SK-N-SH treated with all-trans-retinoic acid at 6 μM for 48 hours (cell line): Measurements from ENCODE around the gene ATP2B3.

Source experiments
- ATAC-seq: fragments of 200-7000 bp; cut with Tn5 transposase; 3 replicates; pipeline ENCODE4 v1.9.1; 2020; ENCODE audit warnings: mild to moderate bottlenecking, moderate library complexity
- ARNTL ChIP-seq: fragments of 450-650 bp; formaldehyde crosslinking; IDR thresholded peaks from 2 replicates; pipeline ENCODE4 v1.5.0; 2020; ENCODE audit warnings: low read depth, mild to moderate bottlenecking, moderate library complexity, borderline replicate concordance
- BACH2 ChIP-seq: fragments of 250-450 bp; sonication (Bioruptor Pico); IDR thresholded peaks from 2 replicates; pipeline ENCODE4 v1.9.0; 2021; ENCODE audit warnings: mild to moderate bottlenecking, borderline replicate concordance
- CSDC2 ChIP-seq: fragments of 250-450 bp; sonication (Bioruptor Pico); IDR thresholded peaks from 2 replicates; pipeline ENCODE4 v1.5.0; 2020; ENCODE audit warnings: mild to moderate bottlenecking, moderate library complexity
- ESRRG ChIP-seq: fragments of 250-450 bp; sonication (Bioruptor Pico); IDR thresholded peaks from 2 replicates; pipeline ENCODE4 v1.6.1; 2021; ENCODE audit warnings: mild to moderate bottlenecking
- GLIS3 ChIP-seq: fragments of 250-450 bp; sonication (Bioruptor Pico); IDR thresholded peaks from 2 replicates; pipeline ENCODE4 v1.5.0; 2020; ENCODE audit warnings: mild to moderate bottlenecking, moderate library complexity
- ISL1 ChIP-seq: fragments of 250-450 bp; sonication (Bioruptor Pico); IDR thresholded peaks from 2 replicates; pipeline ENCODE4 v2.1.2; 2022; ENCODE audit warnings: mild to moderate bottlenecking, moderate library complexity
- OSR1 ChIP-seq: fragments of 250-450 bp; sonication (Bioruptor Pico); IDR thresholded peaks from 2 replicates; pipeline ENCODE4 v1.8.0; 2022; ENCODE audit warnings: moderate library complexity, mild to moderate bottlenecking, inconsistent platforms
- PPARA ChIP-seq: fragments of 250-450 bp; sonication (Bioruptor Pico); IDR thresholded peaks from 2 replicates; pipeline ENCODE4 v1.5.0; 2020; ENCODE audit warnings: mild to moderate bottlenecking, borderline replicate concordance
- RARB ChIP-seq: fragments of 250-450 bp; sonication (Bioruptor Pico); IDR thresholded peaks from 2 replicates; pipeline ENCODE4 v1.8.0; 2021; ENCODE audit warnings: mild to moderate bottlenecking, moderate library complexity
- SNAI2 ChIP-seq: fragments of 250-450 bp; sonication (Bioruptor Pico); IDR thresholded peaks from 2 replicates; pipeline ENCODE4 v1.5.0; 2020; ENCODE audit warnings: mild to moderate bottlenecking, moderate library complexity
- TCF4 ChIP-seq: fragments of 250-450 bp; sonication (Bioruptor Pico); IDR thresholded peaks from 2 replicates; pipeline ENCODE4 v1.8.0; 2021; ENCODE audit warnings: mild to moderate bottlenecking, moderate library complexity, borderline replicate concordance
- TOX ChIP-seq: fragments of 250-450 bp; sonication (Bioruptor Pico); IDR thresholded peaks from 2 replicates; pipeline ENCODE4 v1.8.0; 2021; ENCODE audit warnings: mild to moderate bottlenecking, moderate library complexity, borderline replicate concordance
- ZC3H10 ChIP-seq: fragments of 250-450 bp; sonication (Bioruptor Pico); IDR thresholded peaks from 2 replicates; pipeline ENCODE4 v1.5.1; 2021; ENCODE audit warnings: mild to moderate bottlenecking, moderate library complexity
- ZFP3 ChIP-seq: fragments of 250-450 bp; sonication (Bioruptor Pico); IDR thresholded peaks from 2 replicates; pipeline ENCODE4 v1.5.0; 2020; ENCODE audit warnings: mild to moderate bottlenecking, moderate library complexity
- ZFP30 ChIP-seq: fragments of 450-650 bp; formaldehyde crosslinking; IDR thresholded peaks from 2 replicates; pipeline ENCODE4 v1.5.0; 2022; ENCODE audit warnings: mild to moderate bottlenecking, moderate library complexity
- ZNF565 ChIP-seq: fragments of 450-650 bp; formaldehyde crosslinking; conservative IDR thresholded peaks from 2 replicates; pipeline ENCODE4 v1.5.0; 2020; ENCODE audit warnings: low read depth, mild to moderate bottlenecking, moderate library complexity
- ZNF70 ChIP-seq: fragments of 450-650 bp; formaldehyde crosslinking; IDR thresholded peaks from 2 replicates; pipeline ENCODE4 v1.5.0; 2020; ENCODE audit warnings: mild to moderate bottlenecking, moderate library complexity
- ZNF8 ChIP-seq: fragments of 450-650 bp; formaldehyde crosslinking; IDR thresholded peaks from 2 replicates; pipeline ENCODE4 v1.5.0; 2020; ENCODE audit warnings: mild to moderate bottlenecking, moderate library complexity
- TF ChIP-seq, protein P1 (sequence below): fragments of 250-450 bp; sonication (Bioruptor Pico); IDR thresholded peaks from 2 replicates; pipeline ENCODE4 v1.8.0; 2021; ENCODE audit warnings: low read depth, mild to moderate bottlenecking, moderate library complexity, borderline replicate concordance
- TF ChIP-seq, protein P2 (sequence below): fragments of 250-450 bp; sonication (Bioruptor Pico); IDR thresholded peaks from 2 replicates; pipeline ENCODE4 v1.5.1; 2020; ENCODE audit warnings: low read depth, mild to moderate bottlenecking, moderate library complexity
- TF ChIP-seq, protein P3 (sequence below): fragments of 250-450 bp; sonication (Bioruptor Pico); IDR thresholded peaks from 2 replicates; pipeline ENCODE4 v1.5.0; 2020; ENCODE audit warnings: mild to moderate bottlenecking, moderate library complexity
- TF ChIP-seq, protein P4 (sequence below): fragments of 250-450 bp; sonication (Bioruptor Pico); IDR thresholded peaks from 2 replicates; pipeline ENCODE4 v1.5.1; 2021; ENCODE audit warnings: mild to moderate bottlenecking, moderate library complexity

The ATP2B3 gene

DNA sequence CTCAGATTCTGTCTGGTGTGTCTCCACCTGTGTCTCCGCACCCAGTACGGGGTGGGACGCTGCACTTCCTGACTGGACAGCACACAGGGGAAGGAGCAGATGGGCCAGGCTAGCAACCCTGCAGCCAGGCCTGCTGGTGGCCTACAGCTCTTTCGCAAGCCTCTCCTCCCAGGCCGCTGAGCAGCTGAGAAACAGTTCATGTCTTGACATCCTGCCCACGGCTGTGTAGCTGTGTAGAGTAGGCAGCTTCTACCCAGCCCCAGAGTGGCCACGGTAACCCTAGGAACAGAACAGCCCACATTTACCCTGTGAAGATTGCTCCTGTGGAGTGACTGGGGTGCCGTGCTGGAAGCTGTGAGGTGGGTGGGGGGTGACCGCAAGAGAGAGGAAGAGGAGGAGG lies 42.6 kb downstream of the ATP2B3 start:
- ATAC-seq: no peak
- TF ChIP-seq ISL1 (no peak), TCF4 (CRISPR knock-in tag) (no peak), CSDC2 (CRISPR knock-in tag) (no peak), ARNTL (no peak), ZC3H10 (no peak), ZFP3 (CRISPR knock-in tag) (no peak), ESRRG (CRISPR knock-in tag) (no peak), GLIS3 (CRISPR knock-in tag) (no peak), SNAI2 (no peak), PPARA (CRISPR knock-in tag) (no peak), RARB (CRISPR knock-in tag) (no peak), ZNF565 (CRISPR knock-in tag) (no peak), ZNF70 (CRISPR knock-in tag) (no peak), TOX (CRISPR knock-in tag) (no peak), BACH2 (CRISPR knock-in tag) (no peak)
- TF ChIP-seq, protein P1, sequence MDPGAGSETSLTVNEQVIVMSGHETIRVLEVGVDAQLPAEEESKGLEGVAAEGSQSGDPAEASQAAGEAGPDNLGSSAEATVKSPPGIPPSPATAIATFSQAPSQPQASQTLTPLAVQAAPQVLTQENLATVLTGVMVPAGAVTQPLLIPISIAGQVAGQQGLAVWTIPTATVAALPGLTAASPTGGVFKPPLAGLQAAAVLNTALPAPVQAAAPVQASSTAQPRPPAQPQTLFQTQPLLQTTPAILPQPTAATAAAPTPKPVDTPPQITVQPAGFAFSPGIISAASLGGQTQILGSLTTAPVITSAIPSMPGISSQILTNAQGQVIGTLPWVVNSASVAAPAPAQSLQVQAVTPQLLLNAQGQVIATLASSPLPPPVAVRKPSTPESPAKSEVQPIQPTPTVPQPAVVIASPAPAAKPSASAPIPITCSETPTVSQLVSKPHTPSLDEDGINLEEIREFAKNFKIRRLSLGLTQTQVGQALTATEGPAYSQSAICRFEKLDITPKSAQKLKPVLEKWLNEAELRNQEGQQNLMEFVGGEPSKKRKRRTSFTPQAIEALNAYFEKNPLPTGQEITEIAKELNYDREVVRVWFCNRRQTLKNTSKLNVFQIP: no peak
- TF ChIP-seq, protein P2, sequence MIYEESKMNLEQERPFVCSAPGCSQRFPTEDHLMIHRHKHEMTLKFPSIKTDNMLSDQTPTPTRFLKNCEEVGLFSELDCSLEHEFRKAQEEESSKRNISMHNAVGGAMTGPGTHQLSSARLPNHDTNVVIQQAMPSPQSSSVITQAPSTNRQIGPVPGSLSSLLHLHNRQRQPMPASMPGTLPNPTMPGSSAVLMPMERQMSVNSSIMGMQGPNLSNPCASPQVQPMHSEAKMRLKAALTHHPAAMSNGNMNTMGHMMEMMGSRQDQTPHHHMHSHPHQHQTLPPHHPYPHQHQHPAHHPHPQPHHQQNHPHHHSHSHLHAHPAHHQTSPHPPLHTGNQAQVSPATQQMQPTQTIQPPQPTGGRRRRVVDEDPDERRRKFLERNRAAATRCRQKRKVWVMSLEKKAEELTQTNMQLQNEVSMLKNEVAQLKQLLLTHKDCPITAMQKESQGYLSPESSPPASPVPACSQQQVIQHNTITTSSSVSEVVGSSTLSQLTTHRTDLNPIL (CRISPR knock-in tag): no peak
- TF ChIP-seq, protein P3, sequence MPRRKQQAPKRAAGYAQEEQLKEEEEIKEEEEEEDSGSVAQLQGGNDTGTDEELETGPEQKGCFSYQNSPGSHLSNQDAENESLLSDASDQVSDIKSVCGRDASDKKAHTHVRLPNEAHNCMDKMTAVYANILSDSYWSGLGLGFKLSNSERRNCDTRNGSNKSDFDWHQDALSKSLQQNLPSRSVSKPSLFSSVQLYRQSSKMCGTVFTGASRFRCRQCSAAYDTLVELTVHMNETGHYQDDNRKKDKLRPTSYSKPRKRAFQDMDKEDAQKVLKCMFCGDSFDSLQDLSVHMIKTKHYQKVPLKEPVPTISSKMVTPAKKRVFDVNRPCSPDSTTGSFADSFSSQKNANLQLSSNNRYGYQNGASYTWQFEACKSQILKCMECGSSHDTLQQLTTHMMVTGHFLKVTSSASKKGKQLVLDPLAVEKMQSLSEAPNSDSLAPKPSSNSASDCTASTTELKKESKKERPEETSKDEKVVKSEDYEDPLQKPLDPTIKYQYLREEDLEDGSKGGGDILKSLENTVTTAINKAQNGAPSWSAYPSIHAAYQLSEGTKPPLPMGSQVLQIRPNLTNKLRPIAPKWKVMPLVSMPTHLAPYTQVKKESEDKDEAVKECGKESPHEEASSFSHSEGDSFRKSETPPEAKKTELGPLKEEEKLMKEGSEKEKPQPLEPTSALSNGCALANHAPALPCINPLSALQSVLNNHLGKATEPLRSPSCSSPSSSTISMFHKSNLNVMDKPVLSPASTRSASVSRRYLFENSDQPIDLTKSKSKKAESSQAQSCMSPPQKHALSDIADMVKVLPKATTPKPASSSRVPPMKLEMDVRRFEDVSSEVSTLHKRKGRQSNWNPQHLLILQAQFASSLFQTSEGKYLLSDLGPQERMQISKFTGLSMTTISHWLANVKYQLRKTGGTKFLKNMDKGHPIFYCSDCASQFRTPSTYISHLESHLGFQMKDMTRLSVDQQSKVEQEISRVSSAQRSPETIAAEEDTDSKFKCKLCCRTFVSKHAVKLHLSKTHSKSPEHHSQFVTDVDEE (CRISPR knock-in tag): no peak
- TF ChIP-seq, all 23 proteins: peak for 0

DNA sequence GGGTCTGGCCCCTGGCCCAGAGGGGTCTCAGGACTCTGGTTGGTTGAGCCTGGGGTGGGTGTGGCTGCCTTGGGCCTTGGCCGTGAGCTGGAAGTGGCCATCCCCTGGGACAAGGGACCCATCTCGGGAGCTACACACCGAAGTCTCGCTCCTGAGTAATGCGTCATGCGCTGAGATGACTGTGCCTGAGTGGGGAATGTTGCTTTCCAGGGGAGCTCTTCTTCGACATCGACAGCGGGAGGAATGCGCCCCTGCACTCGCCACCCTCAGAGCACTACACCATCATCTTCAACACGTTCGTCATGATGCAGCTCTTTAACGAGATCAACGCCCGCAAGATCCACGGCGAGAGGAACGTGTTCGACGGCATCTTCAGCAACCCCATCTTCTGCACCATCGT lies 43.0 kb downstream of the ATP2B3 start:
- no peak for ATAC-seq
- TF ChIP-seq ESRRG (CRISPR knock-in tag): no peak
- TF ChIP-seq ARNTL: no peak
- no peak for TF ChIP-seq PPARA (CRISPR knock-in tag)

DNA sequence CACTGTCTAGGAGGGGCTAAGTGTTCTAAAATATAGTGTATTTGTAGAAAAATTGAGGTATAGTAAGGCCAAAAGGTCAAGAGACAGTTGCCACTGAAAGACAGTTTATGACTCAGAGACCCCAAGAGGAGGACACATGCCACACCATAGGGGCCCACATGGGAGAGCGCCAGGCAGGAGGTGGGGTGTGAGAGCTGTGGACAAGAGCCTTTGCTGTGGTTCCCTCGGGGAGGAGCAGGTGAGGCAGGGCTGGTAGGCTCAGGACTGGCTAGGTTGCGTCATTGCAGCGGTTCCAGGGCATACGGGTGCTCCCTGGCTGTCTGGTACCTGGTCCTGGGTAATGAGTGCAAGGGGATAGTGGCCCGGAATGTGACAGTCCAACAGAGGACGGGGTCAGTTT lies 43.9 kb downstream of the ATP2B3 start:
- TF ChIP-seq, protein P4, sequence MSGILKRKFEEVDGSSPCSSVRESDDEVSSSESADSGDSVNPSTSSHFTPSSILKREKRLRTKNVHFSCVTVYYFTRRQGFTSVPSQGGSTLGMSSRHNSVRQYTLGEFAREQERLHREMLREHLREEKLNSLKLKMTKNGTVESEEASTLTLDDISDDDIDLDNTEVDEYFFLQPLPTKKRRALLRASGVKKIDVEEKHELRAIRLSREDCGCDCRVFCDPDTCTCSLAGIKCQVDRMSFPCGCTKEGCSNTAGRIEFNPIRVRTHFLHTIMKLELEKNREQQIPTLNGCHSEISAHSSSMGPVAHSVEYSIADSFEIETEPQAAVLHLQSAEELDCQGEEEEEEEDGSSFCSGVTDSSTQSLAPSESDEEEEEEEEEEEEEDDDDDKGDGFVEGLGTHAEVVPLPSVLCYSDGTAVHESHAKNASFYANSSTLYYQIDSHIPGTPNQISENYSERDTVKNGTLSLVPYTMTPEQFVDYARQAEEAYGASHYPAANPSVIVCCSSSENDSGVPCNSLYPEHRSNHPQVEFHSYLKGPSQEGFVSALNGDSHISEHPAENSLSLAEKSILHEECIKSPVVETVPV: no peak
- no peak for TF ChIP-seq ISL1
- no peak for TF ChIP-seq TOX (CRISPR knock-in tag)
- no peak for TF ChIP-seq ARNTL
- no peak for TF ChIP-seq BACH2 (CRISPR knock-in tag)
- TF ChIP-seq RARB (CRISPR knock-in tag): no peak
- TF ChIP-seq OSR1 (CRISPR knock-in tag): no peak
- TF ChIP-seq ZFP3 (CRISPR knock-in tag): no peak
- TF ChIP-seq, protein P2 (CRISPR knock-in tag): no peak
- TF ChIP-seq TCF4 (CRISPR knock-in tag): no peak
- TF ChIP-seq, protein P3 (CRISPR knock-in tag): no peak
- no peak for TF ChIP-seq ZNF8 (CRISPR knock-in tag)
- no peak for TF ChIP-seq ZFP30 (CRISPR knock-in tag)
- TF ChIP-seq ZNF565 (CRISPR knock-in tag): no peak
- TF ChIP-seq GLIS3 (CRISPR knock-in tag): no peak
- no peak for TF ChIP-seq SNAI2
- no peak for TF ChIP-seq ZC3H10
- TF ChIP-seq, protein P1: no peak
- no peak for TF ChIP-seq PPARA (CRISPR knock-in tag)
- no peak for ATAC-seq
